Activated CD8-positive, alpha-beta T cell treated with anti-CD3 and anti-CD28 coated beads for 36 hours (primary cell): ENCODE measurements around the gene ARHGAP44. TPM values are rescaled to one million over a fixed set of nuclear protein-coding genes. Genes with fewer than 3 reads are reported as not detected.

Experiments used
- ATAC-seq: fragments of 200-7000 bp; cut with Tn5 transposase; one replicate; pipeline ENCODE4 v1.10.0; 2021; ENCODE audit warnings: mild to moderate bottlenecking, moderate library complexity
- CTCF ChIA-PET: fragments of 350-600 bp; sonication (Branson Sonifier 250); formaldehyde crosslinking; loops from one replicate; lab custom pipeline; 2021; ENCODE audit warnings: antibody characterized with exemption; lab: Charles Lee
- POLR2A ChIA-PET: fragments of 350-600 bp; sonication (Branson Sonifier 250); formaldehyde crosslinking; loops from one replicate; lab custom pipeline; 2021; ENCODE audit warnings: antibody characterized with exemption; lab: Charles Lee
- DNase-seq: peaks from one replicate; pipeline ENCODE4 v3.0.0-alpha.2; 2020
- H3K27ac Mint-ChIP-seq: one replicate; pipeline ENCODE4 v1.8.0; 2021; ENCODE audit warnings: mild to moderate bottlenecking, mixed read lengths
- H3K27me3 Mint-ChIP-seq: one replicate; pipeline ENCODE4 v1.8.0; 2021; ENCODE audit warnings: mixed read lengths
- H3K36me3 Mint-ChIP-seq: one replicate; pipeline ENCODE4 v1.8.0; 2021; ENCODE audit warnings: low read depth, mixed read lengths
- H3K4me1 Mint-ChIP-seq: one replicate; pipeline ENCODE4 v1.8.0; 2021; ENCODE audit warnings: low read depth, mixed read lengths
- H3K4me3 Mint-ChIP-seq: one replicate; pipeline ENCODE4 v1.8.0; 2021; ENCODE audit warnings: mild to moderate bottlenecking, moderate library complexity, mixed read lengths
- H3K9me3 Mint-ChIP-seq: one replicate; pipeline ENCODE4 v1.8.0; 2021; ENCODE audit warnings: mixed read lengths
- CTCF ChIP-seq: fragments of 200-600 bp; IDR thresholded peaks from one replicate; pipeline ENCODE4 v1.8.0; 2022; ENCODE audit warnings: antibody characterized with exemption, mild to moderate bottlenecking
- intact Hi-C: fragments of 100-400 bp; cut with micrococcal nuclease; formaldehyde crosslinking; loops from one replicate; pipeline ENCODE4 v1.10.0; 2022
- total RNA-seq, 2 experiments: library from RNA; stranded (reverse); gene quantifications; one replicate each; pipeline ENCODE4 v1.2.3, GENCODE V29; 2021

Gene ARHGAP44
- total RNA-seq, 2 experiments from 2014 or later = 0.22 to 0.50 TPM

GRCh38 chr17:12996357-12996756 is 207.1 kb downstream of the ARHGAP44 start:
- H3K27me3 Mint-ChIP-seq = no peaks in the 10 kb centered on the region
- POLR2A ChIA-PET = interaction anchor here (1.7 kb wide), 1 partner anchor 22 kb away, joined by 5 read pairs; the partner anchor contains the start of gene ELAC2
- DNase-seq (no peak), ATAC-seq (no peak)
- intact Hi-C loops = no loop called here
- no peak overlapping the region for H3K27ac Mint-ChIP-seq
- no peaks in the 10 kb centered on the region for H3K9me3 Mint-ChIP-seq
- H3K4me3 Mint-ChIP-seq = no peak overlapping the region
- CTCF ChIA-PET = no interaction called here
- TF ChIP-seq CTCF = no peak
- H3K36me3 Mint-ChIP-seq = peaks cover 52% of the 10 kb centered on the region
- H3K4me1 Mint-ChIP-seq = no peaks in the 10 kb centered on the region

- DNase-seq (no peak), ATAC-seq (no peak)
- Mint-ChIP-seq H3K27me3 (no peaks in the 10 kb centered on the region), H3K4me1 (no peaks in the 10 kb centered on the region), H3K9me3 (no peaks in the 10 kb centered on the region), H3K36me3 (peaks cover 46% of the 10 kb centered on the region), H3K4me3 (no peak overlapping the region), H3K27ac (no peak overlapping the region)
- POLR2A ChIA-PET = interaction anchor here (0.6 to 1.7 kb wide), 3 partner anchors 11 to 530 kb away, joined by 3 to 6 read pairs (median 5); partner anchors contain the start of gene ELAC2
- CTCF ChIA-PET = interaction anchor here (0.8 kb wide), 1 partner anchor 34 kb away, joined by 3 read pairs; no protein-coding TSS in a partner anchor
- no peak for TF ChIP-seq CTCF
- intact Hi-C loops = no loop called here
Observed at GRCh38 chr17:12996941-12997340, 207.6 kb downstream of the ARHGAP44 start.

DNA sequence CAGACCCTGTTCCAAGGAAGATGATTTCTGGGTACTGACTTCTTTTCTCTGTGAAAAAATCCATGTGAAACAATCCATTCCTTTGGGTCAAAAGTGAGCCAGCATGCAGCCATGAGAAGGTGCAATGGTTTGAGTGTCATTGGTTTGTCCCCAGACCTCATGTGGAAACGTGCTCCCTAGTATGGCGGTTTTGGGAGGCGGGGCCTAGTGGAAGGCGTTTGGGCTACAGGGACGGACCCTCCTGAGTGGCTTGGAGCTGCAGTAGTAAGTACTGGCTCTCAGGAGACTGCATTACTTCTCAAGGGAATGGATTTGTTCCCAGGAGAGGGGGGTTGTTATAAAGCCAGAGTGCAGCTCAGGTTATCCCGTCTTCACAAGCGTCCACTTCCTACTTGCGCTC is 209.2 kb downstream of the ARHGAP44 start:
- intact Hi-C loops = no loop called here
- DNase-seq (no peak), ATAC-seq (no peak)
- no peaks in the 10 kb centered on the region for H3K4me1 Mint-ChIP-seq
- peaks cover 39% of the 10 kb centered on the region for H3K36me3 Mint-ChIP-seq
- no peaks in the 10 kb centered on the region for H3K9me3 Mint-ChIP-seq
- no peak overlapping the region for H3K4me3 Mint-ChIP-seq
- CTCF ChIA-PET = no interaction called here
- POLR2A ChIA-PET = interaction anchor here (1.1 kb wide), 1 partner anchor 13 kb away, joined by 3 read pairs; no protein-coding TSS in a partner anchor
- no peaks in the 10 kb centered on the region for H3K27me3 Mint-ChIP-seq
- H3K27ac Mint-ChIP-seq = no peak overlapping the region
- TF ChIP-seq CTCF = no peak

DNA sequence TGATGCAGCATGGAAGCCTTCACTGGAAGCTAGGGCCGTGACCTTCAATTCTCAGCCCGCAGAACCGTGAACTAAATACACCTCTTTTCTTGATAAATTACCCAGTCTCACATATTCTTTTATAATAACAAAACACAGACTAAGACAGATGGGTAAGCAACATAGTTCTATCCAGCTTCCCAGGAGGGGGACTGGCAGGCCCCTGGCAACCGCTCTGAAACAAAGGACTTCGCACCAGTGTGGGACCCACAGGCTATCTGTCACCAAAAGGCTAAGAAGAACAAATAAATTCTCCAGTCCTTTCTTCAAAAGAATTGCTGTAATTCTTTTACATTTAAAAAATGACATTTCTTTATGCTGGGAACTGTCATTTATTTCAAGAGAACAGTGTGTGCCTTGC is 209.6 kb downstream of the ARHGAP44 start:
- Mint-ChIP-seq H3K9me3 (no peaks in the 10 kb centered on the region), H3K27ac (no peak overlapping the region), H3K4me3 (no peak overlapping the region), H3K27me3 (no peaks in the 10 kb centered on the region), H3K4me1 (peaks cover 2% of the 10 kb centered on the region), H3K36me3 (peaks cover 38% of the 10 kb centered on the region)
- DNase-seq = no peak
- intact Hi-C loops = no loop called here
- TF ChIP-seq CTCF = no peak
- ChIA-PET CTCF (interaction anchor here (0.9 kb wide), 1 partner anchor 13 kb away, joined by 3 read pairs; no protein-coding TSS in a partner anchor), POLR2A (interaction anchor here (1.1 kb wide), 1 partner anchor 13 kb away, joined by 3 read pairs; no protein-coding TSS in a partner anchor)
- no peak for ATAC-seq

DNA sequence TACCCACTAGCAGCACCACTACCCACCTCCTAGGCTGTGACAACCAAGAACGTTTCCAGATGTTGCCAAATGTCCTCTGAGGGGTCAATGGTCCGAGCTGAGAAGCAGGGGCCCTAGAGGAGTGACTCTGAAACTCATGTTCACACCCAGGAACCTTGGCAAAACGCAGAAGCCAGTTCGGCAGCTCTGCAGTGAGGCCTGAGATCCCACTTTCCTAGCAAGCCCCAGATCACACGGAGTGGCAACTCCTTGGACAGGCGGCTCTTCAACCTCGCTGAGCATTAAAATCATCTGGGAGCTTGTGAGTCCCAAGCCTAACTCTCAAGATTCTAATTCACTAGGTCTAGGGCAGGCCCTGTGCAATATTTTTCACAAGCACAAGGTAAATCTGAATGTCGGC is 211.3 kb downstream of the ARHGAP44 start:
- Mint-ChIP-seq H3K36me3 (peaks cover 29% of the 10 kb centered on the region), H3K4me3 (no peak overlapping the region), H3K27ac (no peak overlapping the region), H3K9me3 (no peaks in the 10 kb centered on the region), H3K27me3 (no peaks in the 10 kb centered on the region), H3K4me1 (peaks cover 3% of the 10 kb centered on the region)
- ATAC-seq (no peak), DNase-seq (no peak)
- intact Hi-C loops = no loop called here
- CTCF ChIA-PET = no interaction called here
- POLR2A ChIA-PET = interaction anchor here (1.7 kb wide), 1 partner anchor 13 kb away, joined by 4 read pairs; no protein-coding TSS in a partner anchor
- TF ChIP-seq CTCF = no peak
